ENCODE data around the gene TUBA1C.
A peak's percentile ranks its signal among the peaks of the same experiment; 100 is the strongest.
"Not testable (repeated sequence)": the region's sequence is repeated elsewhere in the genome, so short reads cannot be mapped to it uniquely, and the experiment has no call there.

Gene TUBA1C

DNA sequence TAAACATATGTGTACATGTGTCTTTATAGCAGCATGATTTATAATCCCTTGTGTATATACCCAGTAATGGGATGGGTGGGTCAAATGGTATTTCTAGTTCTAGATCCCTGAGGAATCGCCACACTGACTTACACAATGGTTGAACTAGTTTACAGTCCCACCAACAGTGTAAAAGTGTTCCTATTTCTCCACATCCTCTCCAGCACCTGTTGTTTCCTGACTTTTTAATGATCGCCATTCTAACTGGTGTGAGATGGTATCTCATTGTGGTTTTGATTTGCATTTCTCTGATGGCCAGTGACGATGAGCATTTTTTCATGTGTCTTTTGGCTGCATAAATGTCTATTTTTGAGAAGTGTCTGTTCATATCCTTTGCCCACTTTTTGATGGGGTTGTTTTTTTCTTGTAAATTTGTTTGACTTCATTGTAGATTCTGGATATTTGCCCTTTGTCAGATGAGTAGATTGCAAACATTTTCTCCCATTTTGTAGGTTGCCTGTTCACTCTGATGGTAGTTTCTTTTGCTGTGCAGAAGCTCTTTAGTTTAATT is 45.6 kb downstream of the TUBA1C start:
- not testable (repeated sequence) for DNase-seq (ENCODE audit: low spot score)

DNA sequence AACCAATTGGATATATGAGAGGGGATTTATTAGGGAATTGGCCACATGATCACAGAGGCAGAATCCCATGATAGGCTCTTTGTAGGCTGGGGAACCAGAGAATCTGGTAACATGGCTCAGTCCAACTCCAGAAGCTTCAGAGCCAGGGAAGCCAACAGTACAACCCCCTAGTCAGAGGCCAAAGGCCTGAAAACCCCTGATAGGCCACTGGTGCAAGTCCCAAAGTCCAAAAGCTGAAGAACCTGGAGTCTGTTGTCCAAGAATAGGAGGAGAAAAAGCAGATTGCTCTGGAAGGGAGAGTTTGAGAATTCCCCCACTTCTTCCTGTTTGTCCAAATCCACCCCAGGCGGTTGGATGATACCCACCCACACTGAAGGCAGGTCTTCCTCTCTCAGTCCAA is 49.9 kb downstream of the TUBA1C start:
- DNase-seq (ENCODE audit: low spot score), result no peak

DNA sequence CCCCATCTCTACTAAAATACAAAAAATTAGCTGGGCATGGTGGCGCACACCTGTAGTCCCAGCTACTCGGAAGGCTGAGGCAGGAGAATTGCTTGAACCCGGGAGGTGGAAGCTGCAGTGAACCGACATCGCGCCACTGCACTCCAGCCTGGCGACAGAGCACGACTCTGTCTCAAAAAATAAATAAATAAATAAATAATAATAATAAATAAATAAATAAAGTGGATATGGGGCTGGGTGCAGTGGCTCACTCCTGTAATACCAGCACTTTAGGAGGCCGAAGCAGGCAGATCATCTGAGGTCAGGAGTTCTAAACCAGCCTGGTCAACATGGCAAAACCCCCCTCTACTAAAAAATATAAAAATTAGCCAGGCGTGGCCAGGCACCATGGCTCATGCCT is 52.2 kb downstream of the TUBA1C start:
- not testable (repeated sequence) for DNase-seq (ENCODE audit: low spot score)

DNA sequence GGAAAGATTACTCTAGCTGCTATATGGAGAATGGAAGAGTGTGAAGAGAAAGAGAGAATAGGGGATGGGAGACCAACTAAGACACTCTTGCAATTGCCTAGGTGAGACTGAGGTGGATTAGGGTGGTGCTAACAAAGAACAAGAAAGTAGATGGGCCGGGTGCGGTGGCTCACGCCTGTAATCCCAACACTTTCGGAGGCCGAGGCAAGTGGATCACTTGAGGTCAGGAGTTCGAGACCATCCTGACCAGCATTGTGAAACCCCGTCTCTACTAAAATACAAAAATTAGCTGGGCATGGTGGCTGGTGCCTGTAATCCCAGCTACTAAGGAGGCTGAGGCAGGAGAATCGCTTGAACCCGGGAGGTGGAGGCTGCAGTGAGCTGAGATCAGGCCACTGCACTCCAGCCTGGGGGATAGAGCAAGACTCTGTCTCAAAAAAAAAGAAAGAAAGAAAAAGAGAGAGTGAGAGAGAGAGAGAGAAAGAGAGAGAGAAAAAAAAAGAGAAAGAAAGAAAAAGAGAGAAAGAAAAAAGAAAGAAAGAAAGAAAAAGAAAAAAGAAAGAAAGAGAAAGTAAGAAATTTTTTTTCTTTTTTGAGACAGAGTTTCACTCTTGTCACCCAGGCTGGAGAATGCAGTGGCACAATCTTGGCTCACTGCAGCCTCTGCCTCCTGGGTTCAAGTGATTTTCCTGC is 55.7 kb downstream of the TUBA1C start:
- DNase-seq (ENCODE audit: low spot score), result not testable (repeated sequence)

DNA sequence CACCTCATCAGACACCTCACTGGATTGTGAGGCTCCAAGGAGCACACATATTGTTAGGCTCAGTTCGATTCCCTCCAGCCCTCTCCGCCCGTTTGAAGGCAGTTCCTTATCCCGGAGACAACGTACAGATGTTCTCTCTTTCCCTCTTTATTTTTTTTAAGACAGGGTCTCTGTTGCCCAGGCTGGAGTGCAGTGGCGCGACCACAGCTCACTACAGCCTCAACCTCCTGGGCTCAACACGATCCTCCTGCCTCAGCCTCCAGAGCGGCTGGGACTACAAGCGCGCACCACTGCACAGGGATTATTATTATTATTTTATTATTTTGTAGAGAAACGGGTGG is 57.5 kb downstream of the TUBA1C start:
- DNase-seq (ENCODE audit: low spot score), result no peak

DNA sequence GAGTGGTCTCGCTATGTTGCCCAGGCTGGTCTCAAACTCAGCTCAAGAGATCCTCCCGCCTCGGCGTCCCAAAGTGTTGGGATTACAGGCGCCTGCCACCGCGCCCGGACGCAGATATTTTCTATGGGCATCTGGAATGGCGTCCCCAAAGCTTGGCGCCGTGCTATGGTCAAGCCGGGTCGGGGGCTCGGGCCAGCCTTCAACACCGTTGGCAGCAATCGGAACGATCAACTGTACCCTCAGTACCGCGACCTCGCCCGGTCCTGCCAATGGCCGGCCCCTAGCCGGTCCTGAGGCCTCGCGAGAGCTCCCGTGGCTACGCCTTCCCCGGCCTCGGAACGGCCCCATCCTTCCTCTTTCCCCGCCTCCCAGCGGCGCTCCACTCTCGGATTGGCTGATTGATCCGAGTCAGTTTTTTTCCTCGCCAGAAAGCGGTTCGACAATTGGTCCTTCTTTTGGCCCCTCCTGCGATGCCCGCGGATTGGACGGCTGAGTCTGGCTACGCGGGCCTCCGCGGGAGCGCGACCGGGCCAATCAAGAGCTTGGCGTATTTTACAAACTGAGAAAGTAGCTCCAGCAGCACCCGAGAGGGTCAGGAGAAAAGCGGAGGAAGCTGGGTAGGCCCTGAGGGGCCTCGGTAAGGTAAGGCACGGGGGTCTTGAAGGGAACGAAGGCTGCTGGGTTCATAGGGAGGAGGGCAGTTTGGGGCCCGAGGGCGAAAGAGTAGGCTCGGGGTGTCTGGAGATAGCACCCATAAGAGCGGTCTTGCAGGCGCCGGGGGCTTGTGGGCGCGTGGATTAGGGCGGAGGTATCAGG is 58.0 kb downstream of the TUBA1C start, which contains the start of gene TROAP:
Gene TROAP, plus strand, starts transcription at position 548 of the 816 bp plus-strand sequence. CDS start 354 bp downstream, outside the sequence.
- DNase-seq (ENCODE audit: low spot score), result peak; percentile 99

DNA sequence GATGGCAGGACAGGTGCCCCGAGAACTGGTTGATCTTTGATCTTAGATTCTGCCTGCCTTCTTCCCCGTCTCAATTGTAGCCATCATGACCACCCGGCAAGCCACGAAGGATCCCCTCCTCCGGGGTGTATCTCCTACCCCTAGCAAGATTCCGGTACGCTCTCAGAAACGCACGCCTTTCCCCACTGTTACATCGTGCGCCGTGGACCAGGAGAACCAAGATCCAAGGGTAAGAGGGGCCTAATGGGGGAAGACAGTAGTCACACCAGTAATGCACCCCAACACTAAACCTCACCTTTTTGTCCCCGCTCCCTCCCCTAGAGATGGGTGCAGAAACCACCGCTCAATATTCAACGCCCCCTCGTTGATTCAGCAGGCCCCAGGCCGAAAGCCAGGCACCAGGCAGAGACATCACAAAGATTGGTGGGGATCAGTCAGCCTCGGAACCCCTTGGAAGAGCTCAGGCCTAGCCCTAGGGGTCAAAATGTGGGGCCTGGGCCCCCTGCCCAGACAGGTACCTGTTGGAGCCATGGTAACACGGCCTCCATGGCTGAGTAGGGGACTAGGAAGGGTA is 58.7 kb downstream of the TUBA1C start:
- DNase-seq (ENCODE audit: low spot score), result no peak

All from cerebellar cortex (tissue), 1 donor.